GM18519 (cell line): ENCODE data around the gene SETD1B.
"Not testable (repeated sequence)": the region's sequence is repeated elsewhere in the genome, so short reads cannot be mapped to it uniquely, and the experiment has no call there.

Experiments
- ATAC-seq: cut with Tn5 transposase; IDR thresholded peaks from one replicate; pipeline ENCODE4 v1.9.1; 2021; ENCODE audit warnings: mild to moderate bottlenecking, moderate library complexity; ENCODE audit not compliant: unreplicated experiment, low FRiP score

Gene SETD1B

DNA sequence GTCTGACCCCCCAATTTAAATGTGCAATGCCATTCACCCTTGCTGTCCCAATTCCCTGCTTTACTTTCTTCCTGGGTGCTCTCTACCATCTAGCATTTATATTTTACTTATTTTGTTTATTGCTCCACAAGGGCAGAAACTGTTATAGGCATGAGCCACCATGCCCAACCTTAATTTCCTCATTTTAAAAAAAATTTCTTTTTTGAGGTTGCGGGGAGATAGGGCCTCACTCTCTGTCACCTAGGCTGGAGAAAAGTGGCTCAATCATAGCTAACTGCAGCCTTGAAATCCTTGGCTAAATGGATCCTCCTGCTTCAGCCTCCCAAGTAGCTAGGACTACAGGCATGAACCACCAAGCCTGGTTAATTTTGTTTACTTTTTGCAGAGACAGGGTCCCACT, 41.9 kb downstream of the SETD1B start:
- no peak for ATAC-seq

DNA sequence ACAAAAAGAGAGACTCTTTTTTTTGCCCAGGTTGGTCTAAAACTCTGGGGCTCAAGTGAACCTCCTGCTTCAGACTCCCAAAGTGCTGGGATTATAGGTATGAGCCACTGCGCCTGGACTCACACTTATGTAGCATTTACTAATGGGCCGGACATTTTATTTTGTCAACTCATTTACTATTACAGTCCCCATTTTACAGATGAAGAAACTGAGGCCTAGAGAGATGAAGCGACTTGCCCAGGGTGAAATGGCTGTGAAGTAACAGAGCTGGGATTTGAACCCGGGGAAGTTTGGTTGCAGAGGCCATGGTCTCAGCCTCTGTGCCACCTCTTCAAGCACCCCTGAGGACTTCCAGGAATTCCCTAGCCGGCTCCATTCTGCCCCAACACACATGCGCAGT, 45.4 kb downstream of the SETD1B start:
- ATAC-seq, result no peak

DNA sequence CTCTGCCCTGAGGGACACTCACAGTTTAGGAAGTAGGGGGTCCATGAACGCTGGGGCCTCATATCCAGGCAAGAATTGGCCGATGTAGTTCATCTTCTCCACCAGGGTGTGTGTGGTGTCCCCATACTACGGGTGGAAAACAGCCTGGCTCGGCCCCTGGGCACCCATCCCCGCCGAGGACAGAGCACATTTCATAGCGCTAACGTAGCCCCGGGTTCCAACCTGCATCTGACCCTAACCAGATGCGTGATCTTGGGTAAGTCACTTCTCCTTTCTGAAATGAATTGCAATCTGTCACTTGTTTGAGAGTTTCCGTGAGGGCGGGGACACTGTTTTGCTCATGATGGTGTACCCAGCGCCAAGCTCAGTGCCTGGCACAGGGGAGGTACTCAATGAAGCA, 45.9 kb downstream of the SETD1B start:
- no peak for ATAC-seq

DNA sequence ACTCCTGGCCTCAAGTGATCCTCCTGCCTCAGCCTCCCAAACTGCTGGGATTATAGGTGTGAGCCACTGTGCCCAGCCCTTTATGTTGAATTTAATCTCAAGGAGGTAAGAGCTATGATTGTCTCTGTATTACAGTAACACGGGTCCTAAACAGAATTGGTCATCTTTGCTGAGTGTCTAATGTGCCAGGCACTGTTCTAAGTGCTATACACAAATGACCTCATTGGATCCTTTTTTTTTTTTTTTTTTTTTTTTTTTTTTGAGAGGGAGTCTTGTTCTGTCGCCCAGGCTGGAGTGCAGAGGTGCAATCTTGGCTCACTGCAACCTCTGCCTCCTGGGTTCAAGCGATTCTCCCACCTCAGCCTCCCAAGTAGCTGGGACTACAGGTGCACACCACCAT, 48.6 kb downstream of the SETD1B start:
- ATAC-seq, result not testable (repeated sequence)

- no peak for ATAC-seq
These were observed 53.8 kb downstream of the SETD1B start for GRCh38 chr12:121857322-121858246.

DNA sequence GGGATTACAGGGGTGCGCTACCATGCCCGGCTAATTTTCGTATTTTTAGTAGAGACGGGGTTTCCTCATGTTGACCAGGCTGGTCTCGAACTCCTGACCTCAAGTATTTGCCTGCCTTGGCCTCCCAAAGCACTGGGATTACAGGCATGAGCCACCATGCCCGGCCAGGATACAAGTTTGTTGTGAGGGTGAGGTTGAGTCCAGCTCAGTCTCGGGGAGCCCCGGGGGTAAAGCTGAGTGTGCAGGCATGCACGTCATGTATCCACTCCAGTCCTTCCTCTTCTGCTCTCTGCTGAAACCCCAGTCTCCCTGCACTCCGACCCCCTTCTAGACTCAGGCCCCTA, 54.5 kb downstream of the SETD1B start:
- no peak for ATAC-seq

DNA sequence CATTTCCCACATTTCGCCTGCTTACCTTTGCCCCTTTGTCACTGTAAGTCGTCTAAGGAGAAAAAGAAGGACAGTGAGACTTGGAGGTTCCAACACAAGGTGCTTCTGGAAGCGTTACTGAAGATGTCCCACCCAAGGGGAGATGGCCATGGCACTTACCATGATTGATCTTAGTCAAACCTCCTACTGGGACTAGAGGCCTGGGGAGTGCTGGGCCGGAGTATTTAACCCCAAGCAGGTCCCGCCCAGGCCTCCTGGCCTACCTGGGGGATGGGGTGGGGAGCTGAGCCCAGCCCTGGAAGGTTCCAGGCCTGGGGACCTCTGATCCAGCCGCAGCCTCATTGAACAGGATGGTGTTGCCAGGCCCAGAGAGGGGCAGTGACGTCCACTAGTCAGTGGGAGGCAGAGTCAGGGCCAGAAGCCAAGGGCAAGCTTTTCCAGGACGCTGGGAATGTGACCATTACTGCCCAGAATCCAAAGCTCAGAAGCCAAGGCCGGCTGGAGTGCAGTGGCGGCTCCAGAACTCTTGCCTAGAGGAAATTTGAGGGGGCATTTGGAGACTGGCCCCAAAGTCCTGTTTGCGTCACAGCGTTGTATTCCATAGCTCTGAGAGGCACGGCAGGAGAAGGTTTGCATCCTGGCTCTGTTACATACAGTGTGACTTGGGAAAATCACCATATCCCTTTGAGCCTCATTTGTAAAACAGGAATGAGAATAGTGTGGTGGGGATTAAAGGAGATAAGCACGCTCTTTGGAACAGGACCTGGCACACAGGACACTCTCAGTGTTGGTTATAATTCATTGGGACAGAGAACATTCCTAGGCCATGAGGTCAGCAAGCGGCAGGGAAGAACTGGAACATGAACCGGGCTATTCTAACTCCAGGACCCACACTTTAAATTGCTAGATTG, 55.1 kb downstream of the SETD1B start, which contains the start of gene HPD:
Gene HPD (minus strand): TSS at position 198 of the 911 bp plus-strand sequence. CDS start 36 bp downstream, at position 162.
- ATAC-seq, result no peak

GRCh38 chr12:121860257-121860656, 56.4 kb downstream of the SETD1B start:
- no peak for ATAC-seq

GRCh38 chr12:121860699-121861098, 56.9 kb downstream of the SETD1B start:
- ATAC-seq, result not testable (repeated sequence)

- no peak for ATAC-seq
These were observed 57.9 kb downstream of the SETD1B start for GRCh38 chr12:121861636-121862254.

- ATAC-seq, result no peak
These were observed 62.5 kb downstream of the SETD1B start for GRCh38 chr12:121866331-121866730.

DNA sequence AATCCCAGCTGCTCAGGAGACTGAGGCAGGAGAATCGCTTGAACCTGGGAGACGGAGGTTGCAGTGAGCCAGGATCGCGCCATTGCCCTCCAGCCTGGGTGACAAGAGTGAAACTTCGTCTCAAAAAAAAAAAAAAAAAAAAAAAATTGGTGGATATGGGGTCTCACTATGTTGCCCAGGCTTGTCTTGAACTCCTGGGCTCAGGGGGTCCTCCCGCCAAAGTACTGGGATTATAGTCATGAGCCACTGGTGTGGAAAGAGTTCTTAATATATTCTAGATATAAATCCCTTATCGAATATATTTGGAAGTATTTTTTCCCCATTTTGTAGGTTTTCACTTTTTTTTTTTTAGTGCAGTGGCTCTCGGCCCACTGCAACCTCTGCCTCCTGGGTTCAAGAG, 65.4 kb downstream of the SETD1B start:
- ATAC-seq, result not testable (repeated sequence)

GRCh38 chr12:121871467-121871866, 67.7 kb downstream of the SETD1B start:
- no peak for ATAC-seq

DNA sequence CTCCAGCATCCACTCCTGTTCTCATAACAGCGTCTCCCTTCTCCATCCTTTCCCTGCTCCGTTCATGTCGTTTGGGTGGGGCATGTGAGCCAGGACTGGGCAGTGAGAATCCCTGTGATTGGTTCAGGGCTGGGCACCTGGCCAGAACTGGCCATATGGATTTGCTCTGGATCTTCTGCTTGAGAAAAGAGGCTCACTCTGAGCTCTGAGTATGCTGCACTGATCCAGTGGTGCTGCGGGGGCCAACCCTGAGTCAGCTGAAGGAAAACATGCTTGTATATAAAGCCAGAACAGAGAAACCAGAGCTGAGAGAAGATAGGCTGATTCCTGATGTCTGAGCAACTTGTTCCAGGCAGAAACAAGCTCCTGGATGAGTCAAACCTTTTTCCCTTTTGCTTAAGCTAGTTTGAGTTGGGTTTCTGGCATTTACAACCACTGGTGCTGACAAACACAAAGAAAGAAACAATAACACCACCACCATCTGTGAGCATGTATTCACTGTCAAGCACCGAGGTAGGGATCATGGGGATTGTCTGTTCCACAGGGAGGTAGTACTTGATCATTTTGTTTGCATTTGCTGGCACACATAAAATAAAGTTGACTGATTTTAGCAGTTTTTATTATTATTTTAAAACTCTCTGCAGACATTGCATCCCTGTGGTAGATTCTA, 68.9 kb downstream of the SETD1B start:
- ATAC-seq, result no peak

- ATAC-seq, result no peak
These were observed 69.4 kb downstream of the SETD1B start for GRCh38 chr12:121873216-121873569.

DNA sequence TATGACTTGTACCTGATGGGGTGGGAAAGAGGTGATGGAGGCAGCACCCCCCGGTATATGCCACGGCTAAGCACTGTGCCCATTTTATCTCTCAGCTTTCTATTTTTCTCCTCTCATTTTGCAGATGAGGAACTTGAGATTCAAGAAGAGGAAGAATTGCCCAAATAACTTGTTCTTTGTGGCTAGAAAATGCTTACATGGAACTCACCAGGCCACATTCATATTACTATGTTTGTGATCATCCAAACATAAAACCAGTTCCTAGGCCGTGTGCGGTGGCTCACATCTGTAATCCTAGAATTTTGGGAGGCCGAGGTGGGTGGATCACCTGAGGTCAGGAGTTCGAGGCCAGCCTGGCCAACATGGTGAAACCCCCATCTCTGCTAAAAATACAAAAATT, 70.3 kb downstream of the SETD1B start:
- ATAC-seq, result no peak

DNA sequence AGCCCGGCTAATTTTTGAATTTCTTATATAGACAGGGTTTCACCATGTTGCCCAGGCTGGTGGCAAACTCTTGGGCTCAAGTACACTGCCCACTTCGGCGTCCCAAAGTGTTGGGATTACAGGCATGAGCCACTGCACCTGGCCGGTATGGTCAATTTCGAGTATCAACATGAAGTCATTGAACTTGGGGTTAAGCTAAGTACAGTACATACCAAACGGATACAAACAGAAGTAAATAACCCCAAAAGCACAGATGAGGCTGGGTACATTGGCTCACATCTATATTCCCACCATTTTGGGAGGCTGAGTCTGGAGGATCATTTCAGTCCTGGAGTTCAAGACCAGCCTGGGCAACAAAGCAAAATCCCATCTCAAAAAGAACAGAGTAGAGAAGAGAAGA, 71.8 kb downstream of the SETD1B start:
- ATAC-seq, result no peak

GRCh38 chr12:121876080-121876447, 72.3 kb downstream of the SETD1B start:
- not testable (repeated sequence) for ATAC-seq
